Small intestine (tissue), 7 donors: Measurements from ENCODE around the gene KRTAP10-2. TPM values are rescaled to one million over a fixed set of nuclear protein-coding genes. Genes with fewer than 3 reads are reported as not detected.

Experiments used
- DNase-seq, 2 donors: peaks; one replicate each; pipeline versions ENCODE4 v3.0.0 to v3.0.0-alpha.2; 2013
- FAIRE-seq: peaks from 2 replicates; lab custom pipeline; 2012; peaks lifted over from hg19 to GRCh38; lab: Jason Lieb, UNC
- H3K27ac ChIP-seq, 3 donors: one replicate each; pipeline ENCODE4 v1.5.1; 2013; ENCODE audit warnings: low read length in 2 of 3, mild to moderate bottlenecking in 2 of 3, control low read depth in 1 of 3, inconsistent platforms in 1 of 3, low read depth in 1 of 3, moderate library complexity in 1 of 3
- H3K27me3 ChIP-seq, 3 donors: one replicate each; pipeline ENCODE4 v1.6.1; 2013; ENCODE audit warnings: low read length in 3 of 3, inconsistent platforms in 1 of 3; ENCODE audit not compliant: control insufficient read depth in 3 of 3, insufficient read depth in 3 of 3
- H3K36me3 ChIP-seq, 3 donors: one replicate each; pipeline ENCODE4 v1.6.1; 2013; ENCODE audit warnings: low read length in 3 of 3, inconsistent platforms in 1 of 3, low read depth in 1 of 3, mild to moderate bottlenecking in 1 of 3, moderate library complexity in 1 of 3; ENCODE audit not compliant: control insufficient read depth in 3 of 3, insufficient read depth in 2 of 3
- H3K4me1 ChIP-seq, 3 donors: one replicate each; pipeline ENCODE4 v1.6.1; 2013; ENCODE audit warnings: low read length in 2 of 3, inconsistent platforms in 1 of 3, low read depth in 1 of 3, mild to moderate bottlenecking in 1 of 3, moderate library complexity in 1 of 3; ENCODE audit not compliant: control insufficient read depth in 3 of 3, insufficient read depth in 2 of 3
- H3K4me3 ChIP-seq, 3 donors: one replicate each; pipeline ENCODE4 v1.5.1; 2013; ENCODE audit warnings: low read length in 3 of 3, control low read depth in 1 of 3, inconsistent platforms in 1 of 3, low read depth in 1 of 3, mild to moderate bottlenecking in 1 of 3, moderate library complexity in 1 of 3
- H3K9me3 ChIP-seq, 2 donors: one replicate each; pipeline ENCODE4 v1.6.1; 2013; ENCODE audit warnings: low read depth in 1 of 2, low read length in 1 of 2; ENCODE audit not compliant: control insufficient read depth in 2 of 2, insufficient read depth in 1 of 2
- WGBS, 3 donors: extraction: QIAGEN DNeasy Blood & Tissue Kit; methylation state at CpG; one replicate each; pipeline ENCODE4 v1.1.7; 2013; 5-methylcytosine and 5-hydroxymethylcytosine counted together
- polyA plus RNA-seq, 4 donors: library from polyadenylated mRNA; stranded (reverse) in 3 of 4; unstranded in 1 of 4; fragments of 200-250 nt in 3 of 4; fragments of 120-200 nt in 1 of 4; gene quantifications; one replicate each; pipeline versions ENCODE4 v1.2.1 to v1.2.3, GENCODE V29; 2013
- donor health status: healthy with polysubstance abuse.
- donor health status: control.
- donor health status: control.
- donor health status: Bipolar disorder and iron deficiency.
- donor health status: healthy.

The KRTAP10-2 gene
- polyA plus RNA-seq, 4 donors, result not detected

DNA sequence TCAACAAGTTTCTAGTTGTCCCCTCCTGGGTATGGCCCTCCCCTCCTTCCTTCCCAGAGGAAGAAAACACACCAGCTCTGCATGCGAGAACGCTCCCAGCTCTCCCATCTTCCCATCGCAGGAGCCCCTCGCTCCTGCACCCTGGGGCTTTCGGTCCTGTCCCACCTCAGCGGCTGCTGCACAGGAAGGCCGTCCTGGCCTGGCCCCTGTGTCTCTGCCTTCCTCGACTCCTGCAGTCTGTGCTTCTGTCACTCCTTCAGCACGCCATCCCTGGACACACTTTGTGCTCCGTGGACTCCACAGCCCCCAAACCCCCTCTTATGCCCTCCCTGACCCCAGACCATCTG, 34.5 kb downstream of the KRTAP10-2 start:
- FAIRE-seq (no peak), DNase-seq (no peak)
- H3K4me3 ChIP-seq, result no peak overlapping the region
- H3K36me3 ChIP-seq, result no peaks in the 10 kb centered on the region
- H3K27ac ChIP-seq, result no peak overlapping the region
- 83 to 90% (median 88%) methylated on average over 10 of the region's 10 CpGs for WGBS, 3 donors
- no peaks in the 10 kb centered on the region for H3K9me3 ChIP-seq
- H3K4me1 ChIP-seq, result no peaks in the 10 kb centered on the region
- H3K27me3 ChIP-seq, result no peaks in the 10 kb centered on the region

DNA sequence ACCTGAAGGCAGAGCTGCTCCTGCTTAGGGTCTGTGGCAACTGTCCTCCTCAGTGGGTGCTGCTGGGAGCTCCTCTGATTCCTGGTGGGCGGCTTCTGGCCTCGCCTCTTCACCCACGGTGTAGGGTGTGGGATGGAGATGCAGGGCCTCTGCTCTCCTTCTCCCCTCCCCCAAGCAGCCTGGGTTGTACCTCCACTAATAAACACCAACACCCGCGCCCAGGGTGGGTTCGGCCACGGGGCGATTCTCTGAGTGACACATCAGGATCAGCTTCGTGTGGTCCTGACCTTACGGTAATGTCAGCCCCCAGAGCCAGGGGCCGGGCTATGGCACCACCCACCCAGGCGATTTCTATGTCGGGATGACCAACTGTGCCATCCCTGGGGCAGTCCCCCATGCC, 35.0 kb downstream of the KRTAP10-2 start:
- H3K27me3 ChIP-seq, result no peaks in the 10 kb centered on the region
- 67 to 86% (median 74%) methylated on average over 13 of the region's 13 CpGs for WGBS, 3 donors
- no peaks in the 10 kb centered on the region for H3K36me3 ChIP-seq
- no peaks in the 10 kb centered on the region for H3K9me3 ChIP-seq
- H3K4me1 ChIP-seq, result no peaks in the 10 kb centered on the region
- no peak overlapping the region for H3K4me3 ChIP-seq
- no peak overlapping the region for H3K27ac ChIP-seq
- no peak for DNase-seq
- FAIRE-seq, result no peak

DNA sequence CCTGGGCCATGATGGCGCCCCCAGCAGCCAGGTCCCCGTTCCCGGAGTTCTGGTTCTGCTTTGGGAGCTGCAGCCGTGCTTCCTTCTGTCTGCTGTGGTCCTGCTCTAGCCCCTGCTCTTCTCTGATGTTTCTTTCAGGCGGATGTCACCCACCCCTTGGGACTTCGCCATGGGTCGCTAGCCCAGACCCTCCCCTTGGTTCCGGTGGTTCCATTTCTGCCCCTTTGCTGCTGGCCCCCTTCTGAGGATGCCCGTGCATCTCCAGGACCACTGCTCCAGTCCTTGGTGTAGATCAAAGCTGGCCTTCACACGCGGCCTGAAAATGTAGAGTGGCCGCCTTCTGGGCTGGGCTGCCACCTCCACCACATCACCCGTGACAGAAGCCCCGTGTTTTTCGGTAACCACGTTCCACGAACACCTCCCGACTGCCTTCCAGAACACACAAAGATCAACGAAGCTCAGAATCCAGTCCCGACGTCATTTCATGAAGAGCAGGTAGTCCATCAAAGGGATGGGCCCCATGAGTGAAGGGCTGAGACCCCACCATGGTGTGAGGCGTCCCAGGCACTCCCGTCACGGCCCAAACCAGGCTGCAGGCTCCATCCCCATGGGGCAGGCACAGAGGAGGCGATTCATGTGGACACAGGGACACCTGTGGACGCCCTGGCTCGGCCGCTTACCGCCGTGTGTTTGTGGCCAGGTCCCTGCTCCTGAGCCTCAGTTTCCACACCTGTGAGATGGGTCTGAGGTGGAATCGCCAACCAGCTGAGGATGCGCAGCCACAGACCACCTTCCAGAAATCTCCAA, 35.7 kb downstream of the KRTAP10-2 start:
- 85 to 90% (median 86%) methylated on average over 32 of the region's 32 CpGs for WGBS, 3 donors
- no peaks in the 10 kb centered on the region for H3K9me3 ChIP-seq
- no peaks in the 10 kb centered on the region for H3K36me3 ChIP-seq
- no peak overlapping the region for H3K27ac ChIP-seq
- DNase-seq (no peak), FAIRE-seq (no peak)
- H3K4me3 ChIP-seq, result no peak overlapping the region
- H3K27me3 ChIP-seq, result no peaks in the 10 kb centered on the region
- no peaks in the 10 kb centered on the region for H3K4me1 ChIP-seq

DNA sequence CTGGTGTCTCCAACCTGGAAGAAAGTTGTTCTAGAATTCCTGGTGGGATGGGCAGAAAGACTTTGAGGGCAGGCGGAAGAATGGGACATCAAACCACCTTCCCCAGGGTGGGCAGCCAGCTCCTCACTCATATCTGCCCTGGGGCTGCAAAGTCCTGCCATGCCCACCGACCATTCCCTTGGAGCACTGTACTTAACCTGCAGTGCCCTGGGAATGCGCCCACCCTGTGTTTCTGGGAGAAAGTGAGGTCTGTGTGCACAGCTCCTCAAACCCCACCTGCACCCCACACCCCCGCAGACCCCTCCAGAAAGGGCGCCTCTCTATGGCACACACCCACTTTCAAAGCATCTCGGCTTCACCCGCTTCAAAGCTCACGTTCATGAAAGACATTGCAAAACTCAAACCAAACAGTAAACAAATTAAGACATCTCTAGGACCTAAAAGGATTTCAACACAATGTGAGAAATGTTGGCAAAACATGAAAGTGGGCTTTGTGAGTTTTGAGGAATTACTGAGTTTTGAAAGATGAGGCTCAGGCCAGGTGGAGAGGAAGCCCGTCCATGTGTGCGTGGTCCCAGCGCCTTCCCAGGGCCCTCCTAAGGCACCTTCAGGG, 36.5 kb downstream of the KRTAP10-2 start:
- Histone ChIP-seq H3K27ac (no peak overlapping the region), H3K36me3 (no peaks in the 10 kb centered on the region), H3K27me3 (no peaks in the 10 kb centered on the region), H3K9me3 (no peaks in the 10 kb centered on the region), H3K4me3 (no peak overlapping the region), H3K4me1 (no peaks in the 10 kb centered on the region)
- no peak for FAIRE-seq
- no peak for DNase-seq
- 80 to 88% (median 81%) methylated on average over 11 of the region's 11 CpGs for WGBS, 3 donors

DNA sequence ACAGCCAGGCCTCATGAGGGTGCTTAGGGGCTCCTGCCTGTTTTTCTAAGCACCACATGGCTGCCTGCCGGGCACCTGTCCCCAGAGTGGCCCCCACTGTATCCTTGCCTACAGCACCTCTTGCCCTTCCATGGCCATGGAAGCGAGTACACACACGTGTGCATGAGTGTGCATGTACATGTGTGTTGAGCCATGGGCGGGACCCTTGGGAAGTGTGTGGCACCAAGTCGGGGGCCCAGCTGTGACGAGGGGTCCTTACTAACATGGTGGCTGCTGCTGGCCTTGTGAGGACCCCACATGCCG, 37.1 kb downstream of the KRTAP10-2 start:
- no peak overlapping the region for H3K27ac ChIP-seq
- no peaks in the 10 kb centered on the region for H3K27me3 ChIP-seq
- H3K9me3 ChIP-seq, result no peaks in the 10 kb centered on the region
- H3K36me3 ChIP-seq, result no peaks in the 10 kb centered on the region
- no peak overlapping the region for H3K4me3 ChIP-seq
- DNase-seq, result no peak
- 91 to 92% (median 91%) methylated on average over 7 of the region's 7 CpGs for WGBS, 3 donors
- FAIRE-seq, result no peak
- no peaks in the 10 kb centered on the region for H3K4me1 ChIP-seq

DNA sequence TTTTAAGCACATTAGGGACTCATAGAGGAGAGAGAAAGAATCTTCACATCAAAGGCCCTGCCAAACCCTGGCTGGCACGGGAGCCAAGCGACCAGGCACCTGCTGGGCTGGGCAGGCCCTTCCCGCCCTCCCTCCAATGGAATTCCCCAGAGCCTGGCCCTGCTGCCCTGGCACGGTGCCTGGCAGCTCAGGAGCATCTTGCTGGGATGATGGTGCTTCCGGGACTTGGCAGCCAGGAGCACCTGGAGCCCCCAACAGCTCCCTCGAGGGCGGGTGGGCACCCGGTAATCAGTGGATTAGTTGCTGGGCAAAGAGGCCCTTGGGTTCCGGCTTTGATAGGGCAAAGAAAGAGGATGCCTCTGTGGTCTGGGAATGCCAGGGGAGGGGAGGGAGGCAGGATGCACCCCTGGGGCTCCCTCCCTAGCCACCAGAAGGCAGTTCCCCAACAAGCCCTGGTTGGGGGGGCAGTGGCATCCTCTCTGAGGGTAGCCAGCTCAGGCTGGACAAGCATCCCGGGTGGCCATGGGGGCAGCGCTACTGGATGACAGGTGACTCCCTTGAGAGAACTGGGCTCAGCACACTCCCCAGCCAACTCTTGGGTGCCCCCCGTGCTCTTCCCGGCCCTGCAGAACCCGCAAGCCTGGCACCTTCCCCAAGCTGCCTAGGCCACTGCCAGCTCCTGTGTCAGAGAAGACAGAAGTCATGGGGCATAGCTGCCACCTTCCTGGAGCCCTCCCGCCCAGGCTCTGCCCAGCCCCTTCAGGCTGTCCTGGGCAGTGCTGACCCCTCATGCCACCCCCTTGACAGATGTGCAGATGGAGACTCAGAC, 37.7 kb downstream of the KRTAP10-2 start:
- Histone ChIP-seq H3K27me3 (no peaks in the 10 kb centered on the region), H3K9me3 (no peaks in the 10 kb centered on the region), H3K4me1 (no peaks in the 10 kb centered on the region), H3K27ac (no peak overlapping the region), H3K4me3 (no peak overlapping the region), H3K36me3 (no peaks in the 10 kb centered on the region)
- DNase-seq (peak in 1 of 2 donors; percentile 32), FAIRE-seq (no peak)
- 41 to 74% (median 49%) methylated on average over 14 to 15 of the region's 15 CpGs for WGBS, 3 donors

DNA sequence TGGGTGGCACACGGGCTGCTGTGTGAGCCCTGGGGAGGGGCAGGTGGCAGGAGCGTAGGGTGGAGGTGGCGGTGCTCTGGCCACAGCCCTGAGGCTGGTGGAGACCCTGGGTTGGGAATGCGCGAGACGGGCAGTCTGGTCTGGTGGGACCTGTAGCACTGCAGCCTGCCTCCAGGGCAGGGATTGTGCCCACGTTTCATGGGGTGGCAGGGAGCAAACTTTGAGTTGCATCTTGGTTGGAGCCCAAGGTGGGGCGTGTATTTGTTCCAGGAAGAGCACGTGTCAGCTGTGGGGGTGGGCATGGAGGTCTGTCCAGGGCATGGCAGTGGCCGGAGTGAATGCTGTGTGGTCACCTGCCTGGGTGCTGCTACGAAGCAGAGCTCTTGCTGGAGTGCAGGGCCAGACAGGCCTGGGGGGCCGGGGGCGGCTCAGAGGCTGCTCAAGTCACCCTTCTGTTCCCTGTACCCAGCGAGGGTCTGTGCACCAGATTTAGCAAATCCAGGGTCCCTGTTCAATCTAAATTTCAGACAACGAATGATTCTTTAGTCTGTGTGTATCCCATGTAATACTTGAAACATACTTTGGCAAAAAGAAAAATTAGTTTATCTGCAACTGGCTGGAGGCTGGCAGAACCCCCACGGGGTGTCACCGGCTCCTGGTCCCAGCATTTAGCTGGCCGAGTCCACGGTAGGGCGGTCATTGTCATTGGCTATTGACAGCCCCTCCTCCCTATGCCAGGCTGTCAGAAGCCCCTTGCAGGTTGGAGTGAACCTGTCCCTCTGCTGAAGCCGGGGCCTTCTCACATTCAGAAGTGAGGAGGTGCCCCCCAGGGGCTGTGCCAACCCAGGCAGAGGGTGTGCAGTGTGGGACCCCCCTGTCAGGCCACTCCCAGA, 38.6 kb downstream of the KRTAP10-2 start:
- 58 to 77% (median 73%) methylated on average over 21 of the region's 21 CpGs for whole genome bisulfite sequencing, 3 donors
- no peaks in the 10 kb centered on the region for H3K36me3 ChIP-seq
- no peaks in the 10 kb centered on the region for H3K4me1 ChIP-seq
- FAIRE-seq, result no peak
- no peaks in the 10 kb centered on the region for H3K27me3 ChIP-seq
- no peak overlapping the region for H3K27ac ChIP-seq
- no peaks in the 10 kb centered on the region for H3K9me3 ChIP-seq
- no peak for DNase-seq
- no peak overlapping the region for H3K4me3 ChIP-seq

DNA sequence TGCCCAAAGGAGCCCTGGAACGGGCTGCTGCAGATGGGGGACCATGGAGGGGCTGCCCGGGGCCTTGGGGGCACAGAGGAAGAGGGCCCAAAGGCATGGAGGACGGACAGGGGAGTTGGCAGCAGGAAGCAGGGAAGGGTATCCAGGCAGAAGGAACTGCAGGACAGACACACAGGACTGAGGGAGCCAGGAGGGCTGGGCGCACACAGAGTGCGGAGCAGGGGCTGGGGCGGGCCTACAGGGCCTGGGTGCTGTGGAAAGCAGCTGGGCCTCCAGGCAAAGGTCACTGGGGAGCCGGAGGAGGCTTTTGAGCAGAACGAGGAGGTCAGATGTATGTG, 39.4 kb downstream of the KRTAP10-2 start:
- H3K4me1 ChIP-seq, result no peaks in the 10 kb centered on the region
- no peaks in the 10 kb centered on the region for H3K27me3 ChIP-seq
- H3K9me3 ChIP-seq, result no peaks in the 10 kb centered on the region
- H3K27ac ChIP-seq, result no peak overlapping the region
- DNase-seq, result no peak
- H3K36me3 ChIP-seq, result no peaks in the 10 kb centered on the region
- FAIRE-seq, result no peak
- 51 to 80% (median 66%) methylated on average over 7 to 8 of the region's 8 CpGs for WGBS, 3 donors
- no peak overlapping the region for H3K4me3 ChIP-seq
